HG03520 (cell line): ENCODE results near the gene EPX.

Source experiments
- ATAC-seq: cut with Tn5 transposase; IDR thresholded peaks from one replicate; pipeline ENCODE4 v1.9.1; 2021; ENCODE audit warnings: mild to moderate bottlenecking, moderate library complexity; ENCODE audit not compliant: unreplicated experiment

The EPX gene

DNA sequence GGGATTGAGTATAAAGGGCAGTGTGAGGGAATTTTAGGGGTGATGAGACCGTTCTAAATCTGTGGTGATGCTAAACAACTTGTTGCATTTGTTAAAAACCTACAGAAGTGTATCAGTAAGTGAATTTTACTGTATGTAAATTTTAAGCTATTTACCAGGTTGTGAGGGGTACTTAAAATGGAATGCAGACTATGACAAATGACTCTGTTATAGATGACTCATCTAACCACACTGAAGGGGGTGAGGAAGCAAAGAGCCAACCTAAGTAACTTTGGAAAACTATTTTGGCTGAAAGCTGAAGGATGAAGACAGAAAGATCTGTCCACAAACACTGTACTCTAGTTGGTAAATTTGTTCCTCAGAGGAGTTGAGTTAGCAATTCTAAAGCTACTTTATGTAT lies 31.8 kb downstream of the EPX start:
- ATAC-seq = no peak

GRCh38 chr17:58227733-58228132 lies 35.2 kb downstream of the EPX start:
- ATAC-seq = no peak

DNA sequence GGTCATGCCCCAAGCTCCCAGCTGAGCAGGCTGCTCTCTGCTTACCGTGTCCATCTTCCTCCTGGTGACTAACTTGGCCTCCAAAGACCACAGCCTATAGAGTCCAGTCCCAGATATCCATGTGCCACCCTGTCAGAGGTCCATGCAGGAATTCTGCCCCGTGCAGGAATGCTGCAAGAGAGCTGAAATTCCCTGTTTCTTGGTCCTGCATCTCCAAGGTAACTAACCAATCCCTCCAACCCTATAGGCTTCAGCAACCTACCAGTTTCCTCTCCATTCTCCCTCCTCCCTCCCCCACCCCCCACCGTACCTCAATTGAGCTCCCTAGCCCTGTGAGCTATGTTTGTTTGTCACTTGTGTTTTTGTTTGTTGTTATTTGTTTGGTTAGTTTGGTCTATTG lies 36.2 kb downstream of the EPX start:
- no peak for ATAC-seq

GRCh38 chr17:58229384-58229783 lies 36.9 kb downstream of the EPX start:
- ATAC-seq = no peak

DNA sequence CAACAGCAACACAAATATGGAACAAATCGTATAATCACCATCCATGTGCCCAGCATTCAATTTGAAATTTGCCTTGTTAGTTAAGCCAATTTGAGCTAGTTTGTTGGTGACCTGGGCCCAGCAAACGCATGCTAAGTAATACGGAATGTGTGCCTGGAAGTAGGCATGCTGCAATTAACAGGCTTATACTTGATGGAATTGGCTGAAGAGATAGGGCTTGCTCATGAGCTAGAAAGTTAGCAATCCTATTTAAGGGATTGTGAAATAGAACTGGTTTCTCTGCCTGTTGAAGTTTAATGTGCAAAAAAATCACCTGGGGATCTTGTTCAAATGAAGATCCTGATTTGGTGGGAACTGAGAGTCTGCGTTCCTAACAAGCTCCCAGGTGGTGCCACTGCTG lies 37.4 kb downstream of the EPX start:
- no peak for ATAC-seq

DNA sequence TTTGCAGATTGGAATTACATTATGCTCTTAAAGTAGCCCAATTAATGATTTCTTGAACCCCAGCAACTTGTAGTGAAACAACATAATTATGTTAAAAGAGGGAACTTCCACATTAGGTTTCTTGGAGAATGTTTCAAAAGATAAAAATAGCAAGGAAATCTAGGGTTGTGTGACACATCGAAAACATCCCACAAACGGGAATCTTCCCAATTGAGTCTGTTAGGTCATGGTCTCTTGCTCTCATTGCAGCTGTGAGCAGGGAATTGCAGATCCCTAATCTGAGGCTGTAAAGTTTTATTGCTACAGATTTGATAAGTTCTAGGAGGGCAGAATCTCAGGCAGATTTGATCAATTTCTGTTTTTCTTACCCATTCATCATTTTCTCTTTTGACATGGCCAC lies 39.1 kb downstream of the EPX start:
- ATAC-seq = no peak

DNA sequence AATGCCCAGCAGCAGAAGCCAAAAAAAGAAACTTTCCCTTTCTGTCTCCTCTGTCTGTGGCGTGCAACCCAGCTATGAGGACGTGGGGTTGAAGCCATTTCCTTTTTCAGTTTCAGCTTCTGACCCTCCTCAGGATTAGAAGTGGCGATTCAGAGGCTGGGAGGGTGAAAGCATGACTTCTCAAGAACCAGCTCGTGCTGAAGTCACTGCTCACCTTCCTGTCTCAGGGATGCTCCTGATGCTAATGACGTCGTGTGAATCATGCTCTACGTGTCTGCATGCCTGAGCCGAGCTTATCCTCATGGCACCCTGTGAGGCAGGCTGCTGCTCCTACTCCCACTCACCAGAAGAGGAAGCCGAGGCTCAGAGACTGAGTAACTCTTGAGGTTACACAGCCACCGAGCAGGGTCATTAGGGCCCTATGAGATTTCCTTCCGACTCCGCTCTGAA lies 40.2 kb downstream of the EPX start:
- peak; percentile 73 for ATAC-seq

GRCh38 chr17:58233543-58233942 lies 41.0 kb downstream of the EPX start:
- peak; percentile 46 for ATAC-seq

DNA sequence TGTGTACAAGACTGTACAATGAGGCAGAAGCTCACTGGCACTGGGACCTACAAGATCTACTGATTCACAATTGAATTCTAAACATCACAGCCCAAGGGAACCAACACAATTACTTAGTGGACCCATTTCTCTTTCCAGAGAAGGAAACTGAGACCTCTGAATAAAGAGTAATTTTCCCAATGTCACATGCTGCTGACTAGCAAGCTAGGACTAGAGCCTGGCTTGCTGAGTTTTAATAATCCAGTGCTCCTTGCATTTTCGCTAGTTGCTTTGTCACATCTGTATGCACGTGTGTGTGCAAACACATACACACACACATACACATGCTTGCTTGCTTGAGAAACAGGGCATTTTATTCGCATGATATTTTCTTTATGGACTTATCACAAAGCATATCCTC lies 42.0 kb downstream of the EPX start:
- no peak for ATAC-seq

DNA sequence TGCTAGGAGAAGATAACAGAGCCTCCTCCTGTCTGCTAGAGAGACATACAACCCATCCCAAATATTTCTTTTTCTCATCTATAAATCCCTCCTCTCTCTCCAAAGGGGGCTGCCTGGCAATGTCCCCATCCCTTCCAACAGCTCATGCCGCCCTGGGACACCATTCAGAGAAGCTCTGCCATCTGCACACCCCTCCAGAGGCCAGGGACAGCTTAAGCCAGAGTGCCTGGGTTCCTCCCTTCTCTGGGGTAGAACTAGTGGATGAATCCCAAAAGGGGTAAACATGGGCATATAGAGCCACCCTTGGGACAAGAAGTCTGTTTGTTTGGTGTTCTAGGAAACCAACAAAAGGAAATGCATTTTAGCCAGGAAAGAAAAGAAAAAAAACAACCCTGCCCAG lies 43.3 kb downstream of the EPX start:
- ATAC-seq = no peak

DNA sequence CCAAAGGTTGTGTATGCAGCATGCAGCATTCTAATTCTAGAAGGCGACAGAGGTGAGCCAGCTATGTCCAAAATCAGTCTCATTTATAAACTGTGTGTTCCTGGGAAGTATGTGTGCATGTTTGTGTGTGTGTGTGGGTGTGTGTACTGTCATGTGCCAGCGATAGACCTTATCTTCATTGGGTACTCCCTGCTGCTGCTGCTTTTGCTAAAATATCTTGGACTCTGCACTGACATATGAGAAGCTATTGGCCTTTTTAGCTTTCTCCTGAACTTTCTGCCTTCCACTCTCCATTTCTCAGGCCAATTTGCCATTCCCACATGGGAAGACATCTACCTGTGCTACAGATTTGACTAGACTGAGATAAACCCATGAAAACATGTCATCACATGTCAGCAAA lies 43.9 kb downstream of the EPX start:
- no peak for ATAC-seq

- ATAC-seq = no peak
These were observed 45.7 kb downstream of the EPX start, which contains the start of gene LPO for GRCh38 chr17:58238147-58238634. Gene LPO (plus strand): TSS chr17:58238584. CDS start chr17:58242980, 4,396 bp downstream.

GRCh38 chr17:58239987-58240386 lies 47.5 kb downstream of the EPX start:
- ATAC-seq = no peak

GRCh38 chr17:58242171-58242784 lies 49.8 kb downstream of the EPX start:
- no peak for ATAC-seq

DNA sequence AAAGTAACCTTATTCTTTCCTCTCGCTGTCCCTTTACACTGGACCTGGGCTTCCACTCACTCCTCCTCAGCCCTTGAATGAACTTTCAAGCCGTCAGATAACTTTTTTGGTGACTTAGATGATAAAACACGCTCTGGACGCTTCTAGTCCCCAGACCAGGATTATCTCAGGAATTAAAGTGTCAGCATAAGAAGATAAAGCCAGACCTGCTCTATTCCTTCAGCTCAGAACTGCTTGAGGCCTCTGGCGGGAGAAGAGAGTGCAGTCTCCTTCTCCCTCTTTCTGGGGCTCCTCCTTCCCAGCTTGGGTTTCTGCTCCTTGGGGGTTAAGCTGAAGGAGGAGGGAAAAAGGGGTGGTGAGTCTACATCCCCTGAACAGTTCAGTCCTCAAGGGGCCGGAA lies 52.4 kb downstream of the EPX start:
- ATAC-seq = no peak

GRCh38 chr17:58245428-58246103 lies 53.0 kb downstream of the EPX start:
- no peak for ATAC-seq

DNA sequence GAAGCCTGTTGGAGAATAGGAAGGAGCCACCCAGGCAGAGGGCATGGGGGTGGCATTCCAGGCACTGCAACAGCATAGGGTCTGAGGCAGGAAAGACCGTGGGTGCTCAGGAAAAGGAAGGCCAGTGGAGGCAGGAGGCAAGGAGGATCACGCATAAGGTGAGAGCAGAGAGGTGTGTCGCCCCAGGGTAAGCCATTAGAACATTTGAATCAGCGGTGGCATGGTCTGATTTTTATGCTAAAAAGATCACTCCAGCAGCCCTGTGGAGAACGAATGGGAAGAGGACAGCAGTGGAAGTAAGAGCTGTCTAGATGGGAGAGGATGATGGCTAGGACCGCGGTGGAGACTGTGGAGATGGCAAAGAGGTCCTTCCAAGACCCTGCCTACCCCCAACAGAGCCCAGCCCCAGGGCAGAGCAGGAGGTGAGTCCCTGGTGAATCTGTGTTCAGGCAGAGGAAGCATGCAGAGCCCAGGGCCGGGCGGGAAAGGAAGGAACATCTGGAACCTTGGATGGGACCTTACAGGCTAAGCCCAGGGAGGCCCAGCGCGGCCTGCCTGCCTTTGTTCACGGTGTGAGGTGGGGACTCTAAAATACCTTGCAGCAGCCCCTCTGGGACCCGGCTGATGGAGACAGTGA lies 53.7 kb downstream of the EPX start:
- no peak for ATAC-seq

DNA sequence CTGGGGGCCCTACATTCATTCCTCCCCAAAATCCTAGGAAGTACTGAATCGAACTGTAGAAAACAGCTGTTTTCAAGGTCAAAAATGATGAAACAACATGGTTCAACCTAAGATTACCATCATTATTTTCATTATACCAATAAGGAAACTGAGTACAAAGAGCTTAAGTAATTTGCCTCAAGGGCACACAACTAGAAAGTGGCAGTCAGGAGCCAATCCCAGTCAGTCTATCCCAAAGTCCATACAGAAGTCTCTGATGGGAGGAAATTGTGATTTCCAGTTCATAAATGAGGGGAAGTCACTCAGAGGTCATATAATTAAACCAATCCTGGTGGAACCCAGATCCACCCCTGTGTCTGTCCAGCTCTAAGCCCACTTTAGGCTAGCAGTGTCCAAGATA lies 54.3 kb downstream of the EPX start:
- no peak for ATAC-seq

DNA sequence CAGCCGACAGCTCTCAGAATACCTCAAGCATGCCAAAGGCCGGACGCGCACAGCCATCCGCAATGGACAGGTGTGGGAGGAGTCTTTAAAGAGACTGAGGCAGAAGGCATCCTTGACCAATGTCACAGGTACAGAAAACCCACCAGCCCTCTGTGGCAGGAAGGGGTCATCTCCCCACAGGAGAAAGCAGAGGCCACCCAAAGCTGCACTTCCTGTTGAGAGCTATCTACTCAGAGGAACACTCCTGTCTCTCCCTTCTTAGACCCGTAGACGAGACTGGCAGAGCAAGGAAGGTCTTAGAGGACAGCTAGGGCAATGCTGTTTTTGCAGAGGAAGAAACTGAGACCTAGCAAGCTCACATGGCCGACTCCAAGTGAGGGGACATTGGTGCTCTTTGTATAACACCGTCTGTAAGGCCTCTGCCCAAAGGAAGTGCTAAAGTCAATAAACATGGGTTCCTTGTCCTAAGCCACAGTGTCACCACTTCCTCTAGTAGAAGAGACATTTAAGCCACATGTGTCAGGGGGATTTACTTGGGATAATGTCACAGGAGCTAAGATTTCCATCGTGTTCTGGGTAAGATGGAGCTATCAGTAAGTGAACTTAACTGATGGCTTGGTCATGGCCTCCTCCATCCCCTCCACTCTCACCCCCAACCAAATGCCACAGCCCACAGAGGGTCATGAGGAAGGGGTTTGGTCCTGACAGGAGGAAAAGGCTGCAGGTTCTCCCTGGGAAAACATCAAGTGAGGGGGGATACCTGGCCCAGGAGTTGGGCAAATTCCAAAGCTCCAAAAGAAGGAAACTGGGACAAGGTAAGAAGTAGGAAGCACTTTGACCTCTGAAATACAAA lies 55.2 kb downstream of the EPX start:
- ATAC-seq = no peak

GRCh38 chr17:58248955-58249269 lies 56.4 kb downstream of the EPX start:
- ATAC-seq = no peak
